ENCODE measurements around the gene APELA.

GRCh38 chr4:164871673-164872072, 5.3 kb upstream of the APELA start:
- no peak for TF ChIP-seq POLR2A (IDR thresholded peaks at IDR 0.05)
- TF ChIP-seq CTCF (IDR thresholded peaks at IDR 0.05), result no peak

All from uterus (tissue), 2 donors.